Spleen (tissue), 7 donors: ENCODE data around the gene ASCL5.

Experiments used
- CTCF ChIP-seq, 11 experiments: fragments of 200-600 bp in 7 of 11; fragments of 450-650 bp in 4 of 11; sonication (generic) in 4 of 11; IDR thresholded peaks in 8 of 11; conservative IDR thresholded peaks in 3 of 11; 1 replicate in 7 of 11; 2 replicates in 4 of 11; pipeline versions ENCODE4 v1.4.0 to v1.8.0; 2016 to 2021; ENCODE audit warnings: antibody characterized with exemption in 11 of 11, inconsistent platforms in 4 of 11, mild to moderate bottlenecking in 1 of 11
- POLR2A ChIP-seq, 3 donors: fragments of 450-650 bp; IDR thresholded peaks; one replicate each; pipeline ENCODE4 v1.5.1; 2017; ENCODE audit warnings: antibody characterized with exemption in 3 of 3, mild to moderate bottlenecking in 1 of 3
- donor health status: DM: no; HTN: no; CAD: no; lungs with moderate emphysema.
- donor health status: DM: no; HTN: no; CAD: no.
- donor health status: DM: no; HTN: no; CAD: no.

GRCh38 chr1:201091256-201091655, 35.7 kb downstream of the ASCL5 start:
- TF ChIP-seq CTCF (IDR thresholded peaks at IDR 0.05 in 8 of 11, conservative IDR thresholded peaks at IDR 0.05 in 3 of 11) (no peak), POLR2A (IDR thresholded peaks at IDR 0.05) (no peak)
